Measurements from ENCODE around the gene ESR1. TPM values are rescaled to one million over a fixed set of nuclear protein-coding genes. Genes with fewer than 3 reads are reported as not detected.
"Not testable (repeated sequence)": the region's sequence is repeated elsewhere in the genome, so short reads cannot be mapped to it uniquely, and the experiment has no call there.

The ESR1 gene
- polyA plus RNA-seq, 4 donors = 0.13 to 0.55 TPM; not detected in 2

DNA sequence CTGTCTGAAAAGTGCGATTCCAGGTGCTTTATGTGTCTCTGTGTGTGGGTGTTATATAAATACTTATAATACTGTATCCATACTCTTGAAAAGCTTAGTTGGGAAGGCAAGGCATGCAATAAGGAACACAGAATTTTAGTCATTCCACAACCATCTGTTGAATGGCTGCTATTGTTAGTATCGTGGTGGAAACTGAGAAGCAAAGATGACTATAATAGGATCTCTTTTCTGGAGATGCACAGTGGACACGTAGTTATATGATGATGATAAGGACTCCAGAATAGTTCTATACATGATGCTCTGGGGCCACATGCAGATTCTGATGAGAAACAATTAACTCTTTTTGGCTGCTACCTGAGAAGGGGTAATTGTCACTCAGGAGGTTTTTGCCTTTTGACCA is 25.2 kb downstream of the ESR1 start:
- 66 to 72% (median 72%) methylated on average over 3 of the region's 3 CpGs for WGBS, 3 donors
- FAIRE-seq = no peak

DNA sequence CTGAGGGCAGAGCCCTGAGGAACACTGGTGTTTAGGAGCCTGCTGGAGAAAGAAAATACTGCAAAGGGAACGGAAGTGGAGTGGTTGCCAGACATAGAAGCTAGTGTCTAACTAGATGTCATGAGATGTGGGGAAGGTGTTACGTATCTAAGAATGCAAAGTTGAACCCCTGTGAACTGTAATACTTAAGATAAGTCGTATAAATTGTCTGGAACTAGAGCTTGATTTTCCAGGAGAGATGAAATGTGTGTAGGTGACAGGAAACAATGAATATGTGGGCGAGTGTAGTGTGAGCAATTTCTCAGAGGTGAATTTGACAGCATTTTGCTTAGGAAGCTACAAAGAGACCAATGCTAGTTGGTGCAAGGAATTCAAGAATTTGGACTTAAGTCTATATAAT is 27.9 kb downstream of the ESR1 start:
- Histone ChIP-seq H3K4me3 (ENCODE audit: low read depth in 1 of 3, low read length in 3 of 3) (no peak overlapping the region), H3K4me1 (ENCODE audit: control insufficient read depth in 3 of 3, insufficient read depth in 2 of 3, low read depth in 1 of 3, low read length in 2 of 3) (no peaks in the 10 kb centered on the region), H3K9me3 (ENCODE audit: control insufficient read depth in 2 of 2, insufficient read depth in 1 of 2, low read depth in 1 of 2, low read length in 1 of 2) (no peaks in the 10 kb centered on the region), H3K27ac (ENCODE audit: low read depth in 1 of 3, low read length in 2 of 3) (no peak overlapping the region), H3K27me3 (ENCODE audit: control insufficient read depth in 3 of 3, insufficient read depth in 3 of 3, low read length in 3 of 3) (no peaks in the 10 kb centered on the region), H3K36me3 (ENCODE audit: control insufficient read depth in 3 of 3, insufficient read depth in 2 of 3, low read depth in 1 of 3, low read length in 3 of 3) (no peaks in the 10 kb centered on the region)
- DNase-seq (no peak), FAIRE-seq (no peak)
- WGBS, 3 donors = 51 to 63% (median 57%) methylated on average over 4 of the region's 4 CpGs

More for the DNA sequence above, 25.2 kb downstream of the ESR1 start:
- no peak for DNase-seq
- Histone ChIP-seq H3K27me3 (ENCODE audit: control insufficient read depth in 3 of 3, insufficient read depth in 3 of 3, low read length in 3 of 3) (no peaks in the 10 kb centered on the region), H3K4me3 (ENCODE audit: low read depth in 1 of 3, low read length in 3 of 3) (no peak overlapping the region), H3K27ac (ENCODE audit: low read depth in 1 of 3, low read length in 2 of 3) (no peak overlapping the region), H3K9me3 (ENCODE audit: control insufficient read depth in 2 of 2, insufficient read depth in 1 of 2, low read depth in 1 of 2, low read length in 1 of 2) (no peaks in the 10 kb centered on the region), H3K4me1 (ENCODE audit: control insufficient read depth in 3 of 3, insufficient read depth in 2 of 3, low read depth in 1 of 3, low read length in 2 of 3) (no peaks in the 10 kb centered on the region), H3K36me3 (ENCODE audit: control insufficient read depth in 3 of 3, insufficient read depth in 2 of 3, low read depth in 1 of 3, low read length in 3 of 3) (no peaks in the 10 kb centered on the region)

DNA sequence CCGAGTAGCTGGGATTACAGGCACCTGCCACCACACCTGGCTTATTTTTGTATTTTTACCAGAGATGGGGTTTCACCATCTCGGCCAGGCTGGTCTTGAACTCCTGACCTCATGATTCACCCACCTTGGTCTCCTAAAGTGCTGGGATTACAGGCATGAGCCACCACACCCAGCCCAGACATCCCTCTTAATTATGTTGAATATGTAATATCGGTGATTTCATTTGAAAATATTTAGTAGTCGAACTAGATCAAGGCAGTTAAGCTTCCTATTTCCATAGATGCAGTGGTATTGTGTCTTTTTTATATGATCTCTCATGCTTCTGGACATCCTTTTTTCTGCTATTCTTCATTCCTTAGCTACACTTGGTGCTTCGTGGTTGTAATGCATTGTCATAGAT is 29.7 kb downstream of the ESR1 start:
- 83 to 85% (median 84%) methylated on average over 5 of the region's 5 CpGs for WGBS, 3 donors
- Histone ChIP-seq H3K9me3 (ENCODE audit: control insufficient read depth in 2 of 2, insufficient read depth in 1 of 2, low read depth in 1 of 2, low read length in 1 of 2) (no peaks in the 10 kb centered on the region), H3K27ac (ENCODE audit: low read depth in 1 of 3, low read length in 2 of 3) (no peak overlapping the region), H3K27me3 (ENCODE audit: control insufficient read depth in 3 of 3, insufficient read depth in 3 of 3, low read length in 3 of 3) (no peaks in the 10 kb centered on the region), H3K36me3 (ENCODE audit: control insufficient read depth in 3 of 3, insufficient read depth in 2 of 3, low read depth in 1 of 3, low read length in 3 of 3) (no peaks in the 10 kb centered on the region), H3K4me3 (ENCODE audit: low read depth in 1 of 3, low read length in 3 of 3) (no peak overlapping the region), H3K4me1 (ENCODE audit: control insufficient read depth in 3 of 3, insufficient read depth in 2 of 3, low read depth in 1 of 3, low read length in 2 of 3) (no peaks in the 10 kb centered on the region)
- DNase-seq = no peak
- no peak for FAIRE-seq

GRCh38 chr6:151842816-151843215 is 35.3 kb downstream of the ESR1 start:
- H3K4me1 ChIP-seq (ENCODE audit: control insufficient read depth in 3 of 3, insufficient read depth in 2 of 3, low read depth in 1 of 3, low read length in 2 of 3) = no peaks in the 10 kb centered on the region
- H3K36me3 ChIP-seq (ENCODE audit: control insufficient read depth in 3 of 3, insufficient read depth in 2 of 3, low read depth in 1 of 3, low read length in 3 of 3) = no peaks in the 10 kb centered on the region
- no peaks in the 10 kb centered on the region for H3K9me3 ChIP-seq (ENCODE audit: control insufficient read depth in 2 of 2, insufficient read depth in 1 of 2, low read depth in 1 of 2, low read length in 1 of 2)
- H3K4me3 ChIP-seq (ENCODE audit: low read depth in 1 of 3, low read length in 3 of 3) = no peak overlapping the region
- no peak for FAIRE-seq
- WGBS, 3 donors = 80 to 95% (median 90%) methylated on average over 2 of the region's 2 CpGs
- no peak overlapping the region for H3K27ac ChIP-seq (ENCODE audit: low read depth in 1 of 3, low read length in 2 of 3)
- H3K27me3 ChIP-seq (ENCODE audit: control insufficient read depth in 3 of 3, insufficient read depth in 3 of 3, low read length in 3 of 3) = no peaks in the 10 kb centered on the region
- no peak for DNase-seq

DNA sequence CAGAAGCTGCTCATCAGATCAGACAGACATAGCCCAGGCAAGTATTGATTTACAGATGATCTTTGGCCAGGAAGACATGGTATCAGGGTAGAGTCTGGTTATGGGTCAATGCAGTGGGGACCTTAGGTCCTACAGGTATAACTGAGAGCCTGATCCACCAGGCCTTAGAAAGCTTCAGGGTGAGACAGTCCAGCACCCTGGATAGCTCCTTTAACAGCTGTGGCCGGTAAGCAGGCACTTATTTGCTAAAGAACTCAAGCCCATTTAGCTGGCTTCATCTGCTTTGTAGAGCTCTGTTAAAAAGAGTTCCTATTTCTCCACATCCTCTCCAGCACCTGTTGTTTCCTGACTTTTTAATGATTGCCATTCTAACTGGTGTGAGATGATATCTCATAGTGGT is 39.6 kb downstream of the ESR1 start:
- H3K27me3 ChIP-seq (ENCODE audit: control insufficient read depth in 3 of 3, insufficient read depth in 3 of 3, low read length in 3 of 3) = no peaks in the 10 kb centered on the region
- peak in 1 of 2 donors; percentile 25 for DNase-seq
- H3K36me3 ChIP-seq (ENCODE audit: control insufficient read depth in 3 of 3, insufficient read depth in 2 of 3, low read depth in 1 of 3, low read length in 3 of 3) = no peaks in the 10 kb centered on the region
- no peaks in the 10 kb centered on the region for H3K9me3 ChIP-seq (ENCODE audit: control insufficient read depth in 2 of 2, insufficient read depth in 1 of 2, low read depth in 1 of 2, low read length in 1 of 2)
- no peak for FAIRE-seq
- no peak overlapping the region for H3K4me3 ChIP-seq (ENCODE audit: low read depth in 1 of 3, low read length in 3 of 3)
- WGBS, 3 donors = 0 to 25% (median 11%) methylated on average over 1 of the region's 1 CpG
- no peak overlapping the region for H3K27ac ChIP-seq (ENCODE audit: low read depth in 1 of 3, low read length in 2 of 3)
- no peaks in the 10 kb centered on the region for H3K4me1 ChIP-seq (ENCODE audit: control insufficient read depth in 3 of 3, insufficient read depth in 2 of 3, low read depth in 1 of 3, low read length in 2 of 3)

GRCh38 chr6:151850479-151851003 is 43.1 kb downstream of the ESR1 start:
- no peaks in the 10 kb centered on the region for H3K9me3 ChIP-seq (ENCODE audit: control insufficient read depth in 2 of 2, insufficient read depth in 1 of 2, low read depth in 1 of 2, low read length in 1 of 2)
- H3K4me3 ChIP-seq (ENCODE audit: low read depth in 1 of 3, low read length in 3 of 3) = no peak overlapping the region
- no peaks in the 10 kb centered on the region for H3K36me3 ChIP-seq (ENCODE audit: control insufficient read depth in 3 of 3, insufficient read depth in 2 of 3, low read depth in 1 of 3, low read length in 3 of 3)
- H3K4me1 ChIP-seq (ENCODE audit: control insufficient read depth in 3 of 3, insufficient read depth in 2 of 3, low read depth in 1 of 3, low read length in 2 of 3) = no peaks in the 10 kb centered on the region
- DNase-seq = no peak
- 47 to 58% (median 58%) methylated on average over 5 of the region's 5 CpGs for WGBS, 3 donors
- FAIRE-seq = no peak
- no peaks in the 10 kb centered on the region for H3K27me3 ChIP-seq (ENCODE audit: control insufficient read depth in 3 of 3, insufficient read depth in 3 of 3, low read length in 3 of 3)
- no peak overlapping the region for H3K27ac ChIP-seq (ENCODE audit: low read depth in 1 of 3, low read length in 2 of 3)

GRCh38 chr6:151858294-151858693 is 50.8 kb downstream of the ESR1 start:
- Histone ChIP-seq H3K36me3 (ENCODE audit: control insufficient read depth in 3 of 3, insufficient read depth in 2 of 3, low read depth in 1 of 3, low read length in 3 of 3) (no peaks in the 10 kb centered on the region), H3K4me3 (ENCODE audit: low read depth in 1 of 3, low read length in 3 of 3) (no peak overlapping the region), H3K4me1 (ENCODE audit: control insufficient read depth in 3 of 3, insufficient read depth in 2 of 3, low read depth in 1 of 3, low read length in 2 of 3) (no peaks in the 10 kb centered on the region), H3K9me3 (ENCODE audit: control insufficient read depth in 2 of 2, insufficient read depth in 1 of 2, low read depth in 1 of 2, low read length in 1 of 2) (no peaks in the 10 kb centered on the region), H3K27ac (ENCODE audit: low read depth in 1 of 3, low read length in 2 of 3) (no peak overlapping the region), H3K27me3 (ENCODE audit: control insufficient read depth in 3 of 3, insufficient read depth in 3 of 3, low read length in 3 of 3) (no peaks in the 10 kb centered on the region)
- FAIRE-seq (no peak), DNase-seq (no peak)
- 62 to 69% (median 67%) methylated on average over 2 of the region's 2 CpGs for WGBS, 3 donors

GRCh38 chr6:151862461-151862860 is 55.0 kb downstream of the ESR1 start:
- no peaks in the 10 kb centered on the region for H3K36me3 ChIP-seq (ENCODE audit: control insufficient read depth in 3 of 3, insufficient read depth in 2 of 3, low read depth in 1 of 3, low read length in 3 of 3)
- WGBS, 3 donors = 82 to 94% (median 91%) methylated on average over 3 of the region's 3 CpGs
- FAIRE-seq (no peak), DNase-seq (no peak)
- H3K27me3 ChIP-seq (ENCODE audit: control insufficient read depth in 3 of 3, insufficient read depth in 3 of 3, low read length in 3 of 3) = no peaks in the 10 kb centered on the region
- H3K9me3 ChIP-seq (ENCODE audit: control insufficient read depth in 2 of 2, insufficient read depth in 1 of 2, low read depth in 1 of 2, low read length in 1 of 2) = peaks cover 0 to 7% of the 10 kb centered on the region in 2 donors
- H3K4me1 ChIP-seq (ENCODE audit: control insufficient read depth in 3 of 3, insufficient read depth in 2 of 3, low read depth in 1 of 3, low read length in 2 of 3) = no peaks in the 10 kb centered on the region
- no peak overlapping the region for H3K4me3 ChIP-seq (ENCODE audit: low read depth in 1 of 3, low read length in 3 of 3)
- H3K27ac ChIP-seq (ENCODE audit: low read depth in 1 of 3, low read length in 2 of 3) = no peak overlapping the region

- 48 to 55% (median 49%) methylated on average over 4 of the region's 4 CpGs for WGBS, 3 donors
- H3K4me3 ChIP-seq (ENCODE audit: low read depth in 1 of 3, low read length in 3 of 3); FAIRE-seq; H3K4me1 ChIP-seq (ENCODE audit: control insufficient read depth in 3 of 3, insufficient read depth in 2 of 3, low read depth in 1 of 3, low read length in 2 of 3); H3K27ac ChIP-seq (ENCODE audit: low read depth in 1 of 3, low read length in 2 of 3); H3K9me3 ChIP-seq (ENCODE audit: control insufficient read depth in 2 of 2, insufficient read depth in 1 of 2, low read depth in 1 of 2, low read length in 1 of 2); H3K27me3 ChIP-seq (ENCODE audit: control insufficient read depth in 3 of 3, insufficient read depth in 3 of 3, low read length in 3 of 3); DNase-seq; H3K36me3 ChIP-seq (ENCODE audit: control insufficient read depth in 3 of 3, insufficient read depth in 2 of 3, low read depth in 1 of 3, low read length in 3 of 3): not testable (repeated sequence)
Measured at GRCh38 chr6:151867361-151867869, 59.9 kb downstream of the ESR1 start.
